HCT116 (cell line): ENCODE results near the gene GNA12.

ENCODE experiments used
- CTCF ChIP-seq, 3 experiments: fragments of 200-600 bp in 1 of 3; sonication (generic) in 1 of 3; IDR thresholded peaks in 2 of 3; conservative IDR thresholded peaks in 1 of 3; 2 replicates each; pipeline ENCODE4 v1.5.1; 2012 to 2017; ENCODE audit warnings: low read depth in 2 of 3, low read length in 2 of 3, antibody characterized with exemption in 1 of 3, borderline replicate concordance in 1 of 3, control low read depth in 1 of 3, mild to moderate bottlenecking in 1 of 3, mixed read lengths in 1 of 3, mixed run types in 1 of 3, moderate library complexity in 1 of 3; ENCODE audit not compliant: insufficient read depth in 1 of 3
- EGR1 ChIP-seq: IDR thresholded peaks from 2 replicates; pipeline ENCODE4 v1.6.1; 2012; ENCODE audit warnings: low read depth
- EZH2 ChIP-seq: fragments of 200-600 bp; sonication (generic); IDR thresholded peaks from 2 replicates; pipeline ENCODE4 v1.6.1; 2017; ENCODE audit warnings: antibody characterized with exemption, mixed run types
- MAX ChIP-seq: IDR thresholded peaks from 2 replicates; pipeline ENCODE4 v1.6.1; 2012
- POLR2A ChIP-seq: IDR thresholded peaks from 2 replicates; pipeline ENCODE4 v1.7.0; 2011; ENCODE audit warnings: borderline replicate concordance; ENCODE audit not compliant: insufficient read depth, insufficient read length; ENCODE audit errors: extremely low read depth
- POLR2AphosphoS5 ChIP-seq: IDR thresholded peaks from 2 replicates; pipeline ENCODE4 v1.6.1; 2011; ENCODE audit warnings: mild to moderate bottlenecking, low read depth, low read length, moderate library complexity
- SIN3A ChIP-seq: IDR thresholded peaks from 2 replicates; pipeline ENCODE4 v1.6.1; 2012; ENCODE audit warnings: low read depth
- YY1 ChIP-seq: IDR thresholded peaks from 2 replicates; pipeline ENCODE4 v1.6.1; 2011; ENCODE audit warnings: low read length, low read depth, moderate library complexity, mild to moderate bottlenecking; ENCODE audit not compliant: insufficient replicate concordance; ENCODE audit errors: extremely low read depth
- ZBTB33 ChIP-seq: IDR thresholded peaks from 2 replicates; pipeline ENCODE4 v1.6.1; 2011; ENCODE audit warnings: mild to moderate bottlenecking, low read length, moderate library complexity; ENCODE audit not compliant: insufficient replicate concordance; ENCODE audit errors: extremely low read depth
- ZNF274 ChIP-seq: fragments of 200-500 bp; sonication (Bioruptor generic); IDR thresholded peaks from 2 replicates; pipeline ENCODE4 v1.6.1; 2014; ENCODE audit warnings: mild to moderate bottlenecking, low read depth, low read length, inconsistent platforms

- no peak for TF ChIP-seq POLR2A
- TF ChIP-seq POLR2AphosphoS5: no peak
- TF ChIP-seq ZNF274: no peak
- no peak for TF ChIP-seq EZH2
- TF ChIP-seq CTCF (IDR thresholded peaks at IDR 0.05 in 2 of 3, conservative IDR thresholded peaks at IDR 0.05 in 1 of 3; ENCODE audit: borderline replicate concordance in 1 of 3, insufficient read depth in 1 of 3, low read depth in 2 of 3, low read length in 2 of 3): no peak
- no peak for TF ChIP-seq EGR1
- no peak for TF ChIP-seq YY1
- TF ChIP-seq ZBTB33: no peak
- TF ChIP-seq MAX: no peak
- no peak for TF ChIP-seq SIN3A
These were observed 85.2 kb downstream of the GNA12 start for GRCh38 chr7:2758673-2759616.
